ENCODE results near the gene USP35.

The USP35 gene

DNA sequence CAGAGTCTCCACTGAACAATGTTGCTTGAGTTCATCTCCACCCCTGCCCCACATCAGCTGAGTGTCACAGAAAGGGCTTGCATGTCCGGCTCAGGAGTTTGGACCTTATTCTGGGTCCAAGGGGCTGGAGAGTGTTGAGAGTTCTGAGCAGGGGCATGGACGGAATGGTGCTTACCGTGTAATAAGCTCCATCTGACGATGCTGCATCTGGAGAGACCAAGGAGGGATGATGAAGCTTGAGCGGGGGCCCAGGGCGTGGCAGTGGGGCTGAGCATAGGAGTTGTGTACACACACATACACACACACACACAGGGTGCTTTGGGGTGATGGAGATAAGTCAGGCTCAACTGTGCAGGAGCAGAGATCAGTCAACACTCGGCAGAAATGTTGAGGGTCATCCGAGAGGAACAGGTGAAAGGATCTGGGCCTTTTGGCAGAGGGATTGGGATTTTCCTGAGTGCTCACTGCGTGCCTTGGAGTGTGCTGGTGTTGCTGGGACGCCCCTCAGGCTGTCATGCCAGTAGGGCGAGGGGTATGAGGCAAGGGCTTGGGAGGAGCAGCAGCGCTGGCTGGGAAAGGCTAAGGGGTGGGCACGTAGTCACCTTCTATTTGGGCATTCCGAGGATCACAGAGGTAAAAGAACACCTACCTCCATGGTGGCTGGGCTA lies 2.3 kb downstream of the USP35 start:
- no peak for TF ChIP-seq SP1 (IDR thresholded peaks at IDR 0.05)
- no peak for TF ChIP-seq LEF1 (IDR thresholded peaks at IDR 0.05; ENCODE audit: borderline replicate concordance)
- no peak for TF ChIP-seq FOXM1 (IDR thresholded peaks at IDR 0.05; ENCODE audit: borderline replicate concordance)
- no peak for TF ChIP-seq BHLHE40 (IDR thresholded peaks at IDR 0.05; ENCODE audit: borderline replicate concordance)
- no peak for TF ChIP-seq ELF4 (IDR thresholded peaks at IDR 0.05)
- no peak for TF ChIP-seq L3MBTL2 (conservative IDR thresholded peaks at IDR 0.05)
- no peak for TF ChIP-seq SUZ12 (IDR thresholded peaks at IDR 0.05)
- no peak for TF ChIP-seq NFRKB (IDR thresholded peaks at IDR 0.05)
- TF ChIP-seq FOXK2 (IDR thresholded peaks at IDR 0.05): no peak
- TF ChIP-seq FOXA1 (IDR thresholded peaks at IDR 0.05): no peak
- TF ChIP-seq ZNF384 (IDR thresholded peaks at IDR 0.05): no peak
- no peak for TF ChIP-seq HDGF (IDR thresholded peaks at IDR 0.05; ENCODE audit: borderline replicate concordance)
- no peak for TF ChIP-seq TARDBP (IDR thresholded peaks at IDR 0.05)
- TF ChIP-seq, protein P1, sequence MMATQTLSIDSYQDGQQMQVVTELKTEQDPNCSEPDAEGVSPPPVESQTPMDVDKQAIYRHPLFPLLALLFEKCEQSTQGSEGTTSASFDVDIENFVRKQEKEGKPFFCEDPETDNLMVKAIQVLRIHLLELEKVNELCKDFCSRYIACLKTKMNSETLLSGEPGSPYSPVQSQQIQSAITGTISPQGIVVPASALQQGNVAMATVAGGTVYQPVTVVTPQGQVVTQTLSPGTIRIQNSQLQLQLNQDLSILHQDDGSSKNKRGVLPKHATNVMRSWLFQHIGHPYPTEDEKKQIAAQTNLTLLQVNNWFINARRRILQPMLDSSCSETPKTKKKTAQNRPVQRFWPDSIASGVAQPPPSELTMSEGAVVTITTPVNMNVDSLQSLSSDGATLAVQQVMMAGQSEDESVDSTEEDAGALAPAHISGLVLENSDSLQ (IDR thresholded peaks at IDR 0.05): no peak
- no peak for TF ChIP-seq CTBP1 (IDR thresholded peaks at IDR 0.05; ENCODE audit: borderline replicate concordance)
- POLR2A ChIA-PET: interaction anchor here (1.5 kb wide), 1 partner anchor 52 kb away, joined by 4 read pairs; the partner anchor contains the start of gene ALG8
- CTCF ChIA-PET: no interaction called here
- no peak for DNase-seq (ENCODE audit: extremely low spot score)

GRCh38 chr11:78192223-78192719 lies 3.6 kb downstream of the USP35 start:
- TF ChIP-seq FOXK2 (IDR thresholded peaks at IDR 0.05) (no peak), L3MBTL2 (conservative IDR thresholded peaks at IDR 0.05) (no peak), ZNF384 (IDR thresholded peaks at IDR 0.05) (no peak), FOXM1 (IDR thresholded peaks at IDR 0.05; ENCODE audit: borderline replicate concordance) (no peak), NFRKB (IDR thresholded peaks at IDR 0.05) (no peak), LEF1 (IDR thresholded peaks at IDR 0.05; ENCODE audit: borderline replicate concordance) (no peak), HDGF (IDR thresholded peaks at IDR 0.05; ENCODE audit: borderline replicate concordance) (no peak), BHLHE40 (IDR thresholded peaks at IDR 0.05; ENCODE audit: borderline replicate concordance) (no peak), TARDBP (IDR thresholded peaks at IDR 0.05) (no peak), CTBP1 (IDR thresholded peaks at IDR 0.05; ENCODE audit: borderline replicate concordance) (no peak), SUZ12 (IDR thresholded peaks at IDR 0.05) (no peak), FOXA1 (IDR thresholded peaks at IDR 0.05) (no peak), SP1 (IDR thresholded peaks at IDR 0.05) (no peak), ARNT (IDR thresholded peaks at IDR 0.05) (no peak), ELF4 (IDR thresholded peaks at IDR 0.05) (no peak)
- TF ChIP-seq, protein P1 (IDR thresholded peaks at IDR 0.05): no peak
- ChIA-PET POLR2A (no interaction called here), CTCF (no interaction called here)
- DNase-seq (ENCODE audit: extremely low spot score): no peak

- TF ChIP-seq CTBP1 (IDR thresholded peaks at IDR 0.05; ENCODE audit: borderline replicate concordance): no peak
- TF ChIP-seq SUZ12 (IDR thresholded peaks at IDR 0.05): no peak
- POLR2A ChIA-PET: no interaction called here
- no peak for DNase-seq (ENCODE audit: extremely low spot score)
- CTCF ChIA-PET: no interaction called here
Measured at GRCh38 chr11:78192911-78193351, 4.2 kb downstream of the USP35 start.

DNA sequence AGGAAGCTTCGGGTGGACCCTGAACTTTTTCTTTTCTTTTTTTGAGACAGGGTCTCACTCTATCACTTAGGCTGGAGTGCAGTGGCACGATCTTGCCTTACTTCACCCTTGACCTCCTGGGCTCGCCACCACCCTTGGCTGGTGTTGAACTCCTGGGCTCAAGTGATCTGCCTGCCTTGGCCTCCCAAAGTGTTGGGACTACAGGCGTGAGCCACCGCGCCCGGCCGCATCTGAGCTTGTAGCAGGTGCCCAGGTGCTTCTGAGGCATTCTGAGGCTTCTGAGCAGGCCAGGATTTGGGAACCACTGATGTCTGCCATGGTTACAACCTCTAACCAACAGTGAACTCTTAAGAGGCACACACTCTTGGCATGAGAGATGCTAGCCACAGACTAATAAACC lies 5.1 kb downstream of the USP35 start:
- CTCF ChIA-PET: no interaction called here
- POLR2A ChIA-PET: no interaction called here
- DNase-seq (ENCODE audit: extremely low spot score): no peak
- TF ChIP-seq L3MBTL2 (conservative IDR thresholded peaks at IDR 0.05): no peak

GRCh38 chr11:78194490-78194889 lies 5.8 kb downstream of the USP35 start:
- TF ChIP-seq ZNF384 (IDR thresholded peaks at IDR 0.05) (no peak), SUZ12 (IDR thresholded peaks at IDR 0.05) (no peak), TARDBP (IDR thresholded peaks at IDR 0.05) (no peak), L3MBTL2 (conservative IDR thresholded peaks at IDR 0.05) (no peak), LEF1 (IDR thresholded peaks at IDR 0.05; ENCODE audit: borderline replicate concordance) (no peak), CTBP1 (IDR thresholded peaks at IDR 0.05; ENCODE audit: borderline replicate concordance) (no peak), ELF4 (IDR thresholded peaks at IDR 0.05) (no peak), BHLHE40 (IDR thresholded peaks at IDR 0.05; ENCODE audit: borderline replicate concordance) (no peak), FOXM1 (IDR thresholded peaks at IDR 0.05; ENCODE audit: borderline replicate concordance) (no peak), HDGF (IDR thresholded peaks at IDR 0.05; ENCODE audit: borderline replicate concordance) (no peak)
- TF ChIP-seq, protein P1 (IDR thresholded peaks at IDR 0.05): no peak
- POLR2A ChIA-PET: no interaction called here
- DNase-seq (ENCODE audit: extremely low spot score): no peak
- CTCF ChIA-PET: no interaction called here

DNA sequence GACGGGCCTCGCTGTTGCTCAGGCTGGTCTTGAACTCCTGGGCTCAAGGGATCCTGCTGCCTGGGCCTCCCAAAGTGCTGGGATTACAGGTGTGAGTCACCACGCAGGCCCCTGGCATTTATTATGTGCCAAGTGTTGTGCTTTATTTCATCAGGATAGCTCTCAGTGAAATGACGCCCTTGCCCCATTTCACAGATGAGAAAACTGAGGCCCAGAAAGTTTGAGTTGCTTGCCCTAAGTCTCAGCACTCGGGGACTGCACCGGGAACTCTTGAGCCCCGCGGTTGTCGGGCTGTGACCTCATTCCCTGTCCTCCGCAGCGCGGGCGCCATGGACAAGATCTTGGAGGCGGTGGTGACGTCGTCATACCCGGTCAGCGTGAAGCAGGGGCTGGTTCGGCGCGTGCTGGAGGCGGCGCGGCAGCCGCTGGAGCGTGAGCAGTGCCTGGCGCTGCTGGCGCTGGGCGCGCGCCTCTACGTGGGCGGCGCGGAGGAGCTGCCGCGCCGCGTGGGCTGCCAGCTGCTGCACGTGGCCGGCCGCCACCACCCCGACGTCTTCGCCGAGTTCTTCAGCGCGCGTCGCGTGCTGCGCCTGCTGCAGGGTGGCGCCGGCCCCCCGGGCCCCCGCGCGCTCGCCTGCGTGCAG lies 7.3 kb downstream of the USP35 start:
- ChIA-PET CTCF (no interaction called here), POLR2A (no interaction called here)
- DNase-seq (ENCODE audit: extremely low spot score): no peak
- TF ChIP-seq LEF1 (IDR thresholded peaks at IDR 0.05; ENCODE audit: borderline replicate concordance) (no peak), NFRKB (IDR thresholded peaks at IDR 0.05) (no peak), ELF4 (IDR thresholded peaks at IDR 0.05) (no peak), FOXM1 (IDR thresholded peaks at IDR 0.05; ENCODE audit: borderline replicate concordance) (no peak), CTBP1 (IDR thresholded peaks at IDR 0.05; ENCODE audit: borderline replicate concordance) (no peak), FOXA1 (IDR thresholded peaks at IDR 0.05) (no peak), L3MBTL2 (conservative IDR thresholded peaks at IDR 0.05) (no peak), TARDBP (IDR thresholded peaks at IDR 0.05) (no peak), BHLHE40 (IDR thresholded peaks at IDR 0.05; ENCODE audit: borderline replicate concordance) (no peak), FOXK2 (IDR thresholded peaks at IDR 0.05) (no peak), HDGF (IDR thresholded peaks at IDR 0.05; ENCODE audit: borderline replicate concordance) (no peak), ZNF384 (IDR thresholded peaks at IDR 0.05) (no peak), ARNT (IDR thresholded peaks at IDR 0.05) (no peak), SP1 (IDR thresholded peaks at IDR 0.05) (no peak), SUZ12 (IDR thresholded peaks at IDR 0.05) (no peak)
- TF ChIP-seq, protein P1 (IDR thresholded peaks at IDR 0.05): no peak
